MM.1S (cell line): Measurements from ENCODE around the gene DYNC1I1.

ENCODE experiments used
- DNase-seq: peaks from one replicate; pipeline ENCODE4 v3.0.0-alpha.2; 2015
- H2AFZ ChIP-seq: fragments of 300-600 bp; sonication (generic); 2 replicates; pipeline ENCODE4 v1.6.0; 2016; ENCODE audit warnings: antibody characterized with exemption, low read length
- H3F3A ChIP-seq: fragments of 300-600 bp; sonication (generic); 2 replicates; pipeline ENCODE4 v1.6.1; 2016; ENCODE audit warnings: mild to moderate bottlenecking, antibody characterized with exemption, low read length, moderate library complexity, mixed read lengths; ENCODE audit not compliant: insufficient read depth
- H3K27ac ChIP-seq: fragments of 300-600 bp; sonication (generic); 2 replicates; pipeline ENCODE4 v1.5.1; 2016; ENCODE audit warnings: mild to moderate bottlenecking, low read length
- H3K27me3 ChIP-seq: fragments of 300-600 bp; sonication (generic); replicated peaks from 2 replicates; pipeline ENCODE4 v1.6.0; 2016; ENCODE audit warnings: low read length; ENCODE audit not compliant: insufficient read depth
- H3K36me3 ChIP-seq: fragments of 300-600 bp; sonication (generic); replicated peaks from 2 replicates; pipeline ENCODE4 v1.6.1; 2016; ENCODE audit warnings: mild to moderate bottlenecking, low read length, mixed read lengths; ENCODE audit not compliant: insufficient read depth
- H3K4me1 ChIP-seq: fragments of 300-600 bp; sonication (generic); 2 replicates; pipeline ENCODE4 v1.6.1; 2016; ENCODE audit warnings: low read length, mixed read lengths
- H3K4me2 ChIP-seq: fragments of 300-600 bp; sonication (generic); 2 replicates; pipeline ENCODE4 v1.6.0; 2016; ENCODE audit warnings: low read depth, low read length
- H3K4me3 ChIP-seq: fragments of 300-600 bp; sonication (generic); 2 replicates; pipeline ENCODE4 v1.5.1; 2016; ENCODE audit warnings: low read length, mixed read lengths
- H3K79me2 ChIP-seq: fragments of 300-600 bp; sonication (generic); 2 replicates; pipeline ENCODE4 v1.6.1; 2016; ENCODE audit warnings: mixed run types, low read length, mixed read lengths
- H3K9ac ChIP-seq: fragments of 300-600 bp; sonication (generic); 2 replicates; pipeline ENCODE4 v1.6.1; 2016; ENCODE audit warnings: low read length, mixed read lengths
- H3K9me2 ChIP-seq: fragments of 300-600 bp; sonication (generic); replicated peaks from 2 replicates; pipeline ENCODE4 v1.6.1; 2016; ENCODE audit warnings: mild to moderate bottlenecking, low read length, mixed read lengths; ENCODE audit not compliant: insufficient read depth
- H3K9me3 ChIP-seq: fragments of 300-600 bp; sonication (generic); replicated peaks from 2 replicates; pipeline ENCODE4 v1.6.1; 2016; ENCODE audit warnings: mild to moderate bottlenecking, low read length, mixed read lengths; ENCODE audit not compliant: insufficient read depth
- H4K20me1 ChIP-seq: fragments of 300-600 bp; sonication (generic); 2 replicates; pipeline ENCODE4 v1.6.1; 2016; ENCODE audit warnings: mild to moderate bottlenecking, low read length, moderate library complexity, mixed read lengths; ENCODE audit not compliant: insufficient read depth
- CTCF ChIP-seq: fragments of 300-600 bp; sonication (generic); IDR thresholded peaks from 2 replicates; pipeline ENCODE4 v1.5.1; 2016; ENCODE audit warnings: antibody characterized with exemption, low read length, mixed read lengths
- EZH2 ChIP-seq: fragments of 300-600 bp; sonication (generic); optimal IDR thresholded peaks from 2 replicates; pipeline ENCODE3; 2017; ENCODE audit warnings: low read depth, mild to moderate bottlenecking, antibody characterized with exemption, low read length, mixed read lengths
- EZH2phosphoT487 ChIP-seq: fragments of 300-600 bp; sonication (generic); IDR thresholded peaks from 2 replicates; pipeline ENCODE4 v1.6.1; 2018; ENCODE audit warnings: antibody characterized with exemption, low read length

Gene DYNC1I1

GRCh38 chr7:95996174-95996573, 223.8 kb downstream of the DYNC1I1 start:
- DNase-seq: no peak
- no peak overlapping the region for H2AFZ ChIP-seq
- no peak for TF ChIP-seq CTCF
- TF ChIP-seq EZH2phosphoT487: no peak
- TF ChIP-seq EZH2: no peak

GRCh38 chr7:95996886-95997285, 224.5 kb downstream of the DYNC1I1 start:
- H3F3A ChIP-seq: no peaks in the 10 kb centered on the region
- H3K27me3 ChIP-seq: no peaks in the 10 kb centered on the region
- H2AFZ ChIP-seq: no peak overlapping the region
- H3K36me3 ChIP-seq: no peaks in the 10 kb centered on the region
- no peaks in the 10 kb centered on the region for H3K4me1 ChIP-seq
- H3K4me2 ChIP-seq: no peak overlapping the region
- TF ChIP-seq EZH2phosphoT487: no peak
- no peak overlapping the region for H3K27ac ChIP-seq
- DNase-seq: no peak
- no peaks in the 10 kb centered on the region for H4K20me1 ChIP-seq
- H3K79me2 ChIP-seq: no peaks in the 10 kb centered on the region
- H3K9me2 ChIP-seq: no peaks in the 10 kb centered on the region
- H3K9me3 ChIP-seq: no peaks in the 10 kb centered on the region
- no peak overlapping the region for H3K9ac ChIP-seq
- H3K4me3 ChIP-seq: no peak overlapping the region

More at GRCh38 chr7:95996174-95996573, 223.8 kb downstream of the DYNC1I1 start:
- H3K4me1 ChIP-seq: no peaks in the 10 kb centered on the region
- no peak overlapping the region for H3K27ac ChIP-seq
- H3K4me3 ChIP-seq: no peak overlapping the region
- H3K79me2 ChIP-seq: no peaks in the 10 kb centered on the region
- H3K27me3 ChIP-seq: no peaks in the 10 kb centered on the region
- H3K36me3 ChIP-seq: no peaks in the 10 kb centered on the region
- H3K9me3 ChIP-seq: no peaks in the 10 kb centered on the region
- no peaks in the 10 kb centered on the region for H3K9me2 ChIP-seq
- no peak overlapping the region for H3K9ac ChIP-seq
- no peaks in the 10 kb centered on the region for H4K20me1 ChIP-seq
- H3F3A ChIP-seq: no peaks in the 10 kb centered on the region
- H3K4me2 ChIP-seq: no peak overlapping the region

GRCh38 chr7:95997632-95998031, 225.3 kb downstream of the DYNC1I1 start:
- H3K27me3 ChIP-seq: no peaks in the 10 kb centered on the region
- H3K4me2 ChIP-seq: no peak overlapping the region
- no peaks in the 10 kb centered on the region for H3K79me2 ChIP-seq
- H3K4me3 ChIP-seq: no peak overlapping the region
- DNase-seq: no peak
- H2AFZ ChIP-seq: no peak overlapping the region
- no peaks in the 10 kb centered on the region for H3K36me3 ChIP-seq
- TF ChIP-seq EZH2phosphoT487 (no peak), EZH2 (no peak), CTCF (no peak)
- H3K9me2 ChIP-seq: no peaks in the 10 kb centered on the region
- no peak overlapping the region for H3K9ac ChIP-seq
- no peaks in the 10 kb centered on the region for H3K9me3 ChIP-seq
- no peaks in the 10 kb centered on the region for H3K4me1 ChIP-seq
- no peaks in the 10 kb centered on the region for H4K20me1 ChIP-seq
- H3K27ac ChIP-seq: no peak overlapping the region
- no peaks in the 10 kb centered on the region for H3F3A ChIP-seq

- Histone ChIP-seq H3F3A (no peaks in the 10 kb centered on the region), H3K36me3 (no peaks in the 10 kb centered on the region), H2AFZ (no peak overlapping the region), H3K9me3 (no peaks in the 10 kb centered on the region), H3K9ac (no peak overlapping the region), H3K4me2 (no peak overlapping the region), H3K27ac (no peak overlapping the region), H3K4me3 (no peak overlapping the region), H3K9me2 (no peaks in the 10 kb centered on the region), H4K20me1 (no peaks in the 10 kb centered on the region), H3K4me1 (no peaks in the 10 kb centered on the region), H3K79me2 (no peaks in the 10 kb centered on the region), H3K27me3 (no peaks in the 10 kb centered on the region)
- TF ChIP-seq EZH2 (no peak), EZH2phosphoT487 (no peak), CTCF (no peak)
- DNase-seq: no peak
Measured at GRCh38 chr7:95999481-95999880, 227.1 kb downstream of the DYNC1I1 start.
